GM12878 (cell line): ENCODE results near the gene RANBP9. TPM values are rescaled to one million over a fixed set of nuclear protein-coding genes. Genes with fewer than 3 reads are reported as not detected.
A peak's percentile ranks its signal among the peaks of the same experiment; 100 is the strongest.

ENCODE experiments used
- ATAC-seq: fragments of 200-7000 bp; cut with Tn5 transposase; 3 replicates; pipeline ENCODE4 v1.9.1; 2020; ENCODE audit warnings: mild to moderate bottlenecking, moderate library complexity
- BruUV-seq: library from RNA; stranded (reverse); fragments of 400-500 nt; replicated peaks from 2 replicates; lab custom pipeline; 2021; lab: Mats Ljungman, UMichigan
- CTCF ChIA-PET: fragments of 300-600 bp; sonication (Branson Sonifier 250); formaldehyde crosslinking; extraction: SDS; loops from one replicate; lab custom pipeline; 2021; ENCODE audit warnings: inconsistent platforms; lab: Yijun Ruan, JAX
- POLR2A ChIA-PET: fragments of 350-600 bp; formaldehyde crosslinking; extraction: SDS; loops from one replicate; lab custom pipeline; 2021; ENCODE audit warnings: inconsistent platforms; lab: Charles Lee
- RAD21 ChIA-PET: fragments of 300-600 bp; sonication (Branson Sonifier 250); formaldehyde crosslinking; loops from one replicate; lab custom pipeline; 2023; ENCODE audit warnings: antibody characterized with exemption; ENCODE audit not compliant: unreplicated experiment; lab: Charles Lee
- SMC1A ChIA-PET: fragments of 300-600 bp; sonication (Branson Sonifier 250); formaldehyde crosslinking; loops from one replicate; lab custom pipeline; 2023; ENCODE audit not compliant: unreplicated experiment, uncharacterized antibody; lab: Charles Lee
- DNase-seq: peaks from one replicate; pipeline ENCODE4 v3.0.0-alpha.2; 2011; ENCODE audit warnings: low read depth, low spot score
- FAIRE-seq: peaks from 3 replicates; lab custom pipeline; 2011; peaks lifted over from hg19 to GRCh38; lab: Jason Lieb, UNC
- H2AFZ ChIP-seq: 2 replicates; pipeline ENCODE4 v1.6.0; 2011; ENCODE audit warnings: low read depth, low read length, control low read depth; ENCODE audit not compliant: control insufficient read depth
- H3K27ac ChIP-seq: 2 replicates; pipeline ENCODE4 v1.5.1; 2011; ENCODE audit warnings: control low read depth; ENCODE audit not compliant: control insufficient read depth, insufficient read depth
- H3K27me3 ChIP-seq, 2 experiments: replicated peaks in 1 of 2; 2 replicates each; pipeline versions ENCODE4 v1.6.0 to v1.6.1; 2011; ENCODE audit warnings: low read length in 1 of 2; ENCODE audit not compliant: control insufficient read depth in 2 of 2, insufficient read depth in 2 of 2
- H3K36me3 ChIP-seq, 2 experiments: 2 replicates each; pipeline ENCODE4 v1.5.1; 2011; ENCODE audit warnings: low read length in 1 of 2; ENCODE audit not compliant: control insufficient read depth in 2 of 2, insufficient read depth in 2 of 2
- H3K4me1 ChIP-seq: 2 replicates; pipeline ENCODE4 v1.6.1; 2011; ENCODE audit warnings: mild to moderate bottlenecking, low read length, moderate library complexity, mixed read lengths; ENCODE audit not compliant: control insufficient read depth, insufficient read depth
- H3K4me2 ChIP-seq: 2 replicates; pipeline ENCODE4 v1.6.0; 2011; ENCODE audit warnings: control low read depth; ENCODE audit not compliant: control insufficient read depth, insufficient read depth
- H3K4me3 ChIP-seq: fragments of 200-600 bp; sonication (generic); 2 replicates; pipeline ENCODE4 v1.5.1; 2016
- H3K79me2 ChIP-seq: 2 replicates; pipeline ENCODE4 v1.6.0; 2011; ENCODE audit warnings: low read length; ENCODE audit not compliant: control insufficient read depth, insufficient read depth
- H3K9ac ChIP-seq: 2 replicates; pipeline ENCODE4 v1.8.0; 2011; ENCODE audit warnings: low read length, control low read depth, mixed read lengths; ENCODE audit not compliant: control insufficient read depth, insufficient read depth
- H3K9me3 ChIP-seq: replicated peaks from 3 replicates; pipeline ENCODE4 v1.5.1; 2011; ENCODE audit warnings: mild to moderate bottlenecking, low read length; ENCODE audit not compliant: control insufficient read depth, insufficient read depth
- H4K20me1 ChIP-seq: 2 replicates; pipeline ENCODE4 v1.6.0; 2011; ENCODE audit not compliant: control insufficient read depth, insufficient read depth
- ASH2L ChIP-seq: fragments of 300-600, 200-600 bp; sonication (generic); IDR thresholded peaks from 2 replicates; pipeline ENCODE4 v1.6.1; 2017; ENCODE audit warnings: low read depth, mild to moderate bottlenecking, borderline replicate concordance
- ATF7 ChIP-seq: fragments of 450-650 bp; IDR thresholded peaks from 2 replicates; pipeline ENCODE4 v1.6.1; 2016; ENCODE audit warnings: low read depth, mild to moderate bottlenecking
- CEBPB ChIP-seq, 2 experiments: fragments of 150-350 bp in 1 of 2; IDR thresholded peaks; 2 replicates each; pipeline ENCODE4 v1.6.1; 2012 to 2014; ENCODE audit warnings: low read depth in 2 of 2, low read length in 2 of 2, borderline replicate concordance in 1 of 2, inconsistent platforms in 1 of 2
- ETV6 ChIP-seq, 2 experiments: fragments of 450-650 bp in 1 of 2; IDR thresholded peaks in 1 of 2; conservative IDR thresholded peaks in 1 of 2; 2 replicates each; pipeline ENCODE4 v1.6.1; 2014; ENCODE audit warnings: antibody characterized with exemption in 1 of 2, borderline replicate concordance in 1 of 2, low read depth in 1 of 2, mild to moderate bottlenecking in 1 of 2, moderate library complexity in 1 of 2
- IKZF2 ChIP-seq, 2 experiments: fragments of 450-650 bp; IDR thresholded peaks; 2 replicates each; pipeline ENCODE4 v1.6.1; 2017; ENCODE audit warnings: mild to moderate bottlenecking in 2 of 2, moderate library complexity in 2 of 2
- JUNB ChIP-seq: IDR thresholded peaks from 2 replicates; pipeline ENCODE4 v1.6.1; 2016; ENCODE audit warnings: antibody characterized with exemption, mild to moderate bottlenecking
- MTA3 ChIP-seq: IDR thresholded peaks from 2 replicates; pipeline ENCODE4 v1.6.1; 2012; ENCODE audit warnings: low read length, inconsistent platforms, borderline replicate concordance
- NR2C1 ChIP-seq: fragments of 450-650 bp; IDR thresholded peaks from 2 replicates; pipeline ENCODE4 v1.6.1; 2017; ENCODE audit warnings: antibody characterized with exemption, mild to moderate bottlenecking, moderate library complexity
- PAX8 ChIP-seq: fragments of 450-650 bp; IDR thresholded peaks from 2 replicates; pipeline ENCODE4 v1.6.1; 2017; ENCODE audit warnings: mild to moderate bottlenecking, moderate library complexity
- POU2F2 ChIP-seq: IDR thresholded peaks from 3 replicates; pipeline ENCODE4 v1.6.1; 2011; ENCODE audit warnings: low read depth, mild to moderate bottlenecking, low read length, borderline replicate concordance
- RB1 ChIP-seq: fragments of 450-650 bp; formaldehyde crosslinking; IDR thresholded peaks from 2 replicates; pipeline ENCODE4 v1.6.1; 2017; ENCODE audit warnings: mild to moderate bottlenecking, borderline replicate concordance
- SP1 ChIP-seq: IDR thresholded peaks from one replicate; pipeline ENCODE4 v1.6.1; 2011; ENCODE audit warnings: low read depth, low read length
- SPI1 ChIP-seq: IDR thresholded peaks from 2 replicates; pipeline ENCODE4 v1.6.1; 2011; ENCODE audit warnings: low read depth, mild to moderate bottlenecking, low read length, moderate library complexity, borderline replicate concordance; ENCODE audit not compliant: insufficient read depth
- WGBS: methylation state at CpG from one replicate; pipeline ENCODE4 v1.1.6; 2016; ENCODE audit warnings: low lambda C conversion rate; ENCODE audit not compliant: insufficient replicate concordance, insufficient coverage; ENCODE audit errors: missing lambda C conversion rate; 5-methylcytosine and 5-hydroxymethylcytosine counted together
- in situ Hi-C: fragments of 300-500 bp; cut with MboI; formaldehyde crosslinking; loops from 9 replicates; pipeline ENCODE4 v1.14.3; 2018; ENCODE audit warnings: mixed read lengths
- intact Hi-C: fragments of 100-400 bp; cut with micrococcal nuclease; formaldehyde crosslinking; loops from one replicate; pipeline ENCODE4 v1.14.2; 2022; ENCODE audit not compliant: unreplicated experiment
- polyA plus RNA-seq, 11 experiments: library from polyadenylated mRNA; depleted of rRNA in 4 of 11; unstranded in 6 of 11; stranded (reverse) in 5 of 11; fragments of >200 nt; fragmentation: Nextera tagmentation in 4 of 11; fragmentation: Illumina TruSeq in 1 of 11; extraction: Ambion mirVana in 4 of 11; extraction: Trizol in 1 of 11; gene quantifications; 1 replicate in 1 of 11; 2 replicates in 10 of 11; pipeline versions ENCODE4 v1.2.1 to v1.2.3, GENCODE V29; 2011 to 2016; ENCODE audit warnings: inconsistent platforms in 2 of 11, missing spikeins in 2 of 11, low read depth in 1 of 11
- total RNA-seq, 4 experiments: library from RNA; depleted of rRNA in 3 of 4; stranded (reverse); fragments of >200 nt in 3 of 4; fragmentation: Illumina TruSeq in 1 of 4; extraction: Trizol in 1 of 4; gene quantifications; 2 replicates each; pipeline versions ENCODE4 v1.2.1 to v1.2.3, GENCODE V29; 2013 to 2021
- TF ChIP-seq, protein P1 (sequence below): fragments of 450-650 bp; IDR thresholded peaks from 2 replicates; pipeline ENCODE4 v1.6.1; 2018; ENCODE audit warnings: mild to moderate bottlenecking, low read depth, moderate library complexity; ENCODE audit not compliant: partially characterized antibody
- TF ChIP-seq, protein P2 (sequence below): fragments of 450-650 bp; IDR thresholded peaks from 2 replicates; pipeline ENCODE4 v1.6.1; 2017; ENCODE audit warnings: mild to moderate bottlenecking, low read depth, inconsistent platforms; ENCODE audit not compliant: poor library complexity, severe bottlenecking
- TF ChIP-seq, protein P3 (sequence below): fragments of 450-650 bp; IDR thresholded peaks from 2 replicates; pipeline ENCODE4 v1.6.1; 2016; ENCODE audit warnings: mild to moderate bottlenecking

Gene RANBP9
- total and polyA plus RNA-seq, 10 of the 15 experiments (the other 5 are each of a cell fraction or from before 2014, with no cell fraction given), result 3.7 to 43.1 (median 16.2) TPM

DNA sequence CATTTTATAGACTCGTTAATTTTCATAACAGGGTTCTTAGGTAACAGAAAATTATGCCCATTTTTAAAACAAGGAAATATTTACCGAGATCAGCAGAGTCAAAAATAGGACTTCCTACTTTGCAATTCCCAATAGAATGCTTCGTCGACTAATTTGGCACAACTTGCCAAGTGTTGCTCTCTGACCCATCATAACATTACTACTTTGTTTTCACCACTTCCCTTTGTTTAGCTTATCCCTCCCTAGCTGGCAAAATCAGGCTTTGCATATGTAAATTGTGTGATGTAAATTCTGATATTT is 914 bp upstream of the RANBP9 start:
- H3K36me3 ChIP-seq, result no peaks in the 10 kb centered on the region
- DNase-seq (no peak), ATAC-seq (no peak), FAIRE-seq (no peak)
- peak overlapping the region; percentile 96 for H2AFZ ChIP-seq
- ChIA-PET CTCF (interaction anchor here (0.5 to 1.0 kb wide), 2 partner anchors 20 to 88 kb away, joined by 3 to 4 read pairs; no protein-coding TSS in a partner anchor), RAD21 (interaction anchor here (1.1 to 1.3 kb wide), 3 partner anchors 17 to 98 kb away, joined by 3 to 5 read pairs (median 3); no protein-coding TSS in a partner anchor), SMC1A (interaction anchor here (0.7 to 1.0 kb wide), 2 partner anchors 97 to 511 kb away, joined by 3 read pairs; partner anchors contain the start of gene NOL7), POLR2A (interaction anchor here (1.3 kb wide), 1 partner anchor 98 kb away, joined by 4 read pairs; the partner anchor contains the start of gene NOL7)
- peaks cover 34% of the 10 kb centered on the region for H3K79me2 ChIP-seq
- H3K4me3 ChIP-seq, result peak overlapping the region; percentile 66
- WGBS, result 0% methylated on average over 4 of the region's 4 CpGs
- H3K9me3 ChIP-seq, result peaks cover 3% of the 10 kb centered on the region; the same call in 1 of the 3 replicates
- peak overlapping the region; percentile 89 for H3K9ac ChIP-seq
- H3K4me2 ChIP-seq, result peak overlapping the region; percentile 87
- intact Hi-C loops (loop anchor here (1.0 to 5.0 kb wide), 3 partner anchors 50 to 102 kb away; partner anchors contain the start of genes MCUR1 and NOL7), in situ Hi-C loops (no loop called here)
- peak overlapping the region; percentile 87 for H3K27ac ChIP-seq
- H4K20me1 ChIP-seq, result no peaks in the 10 kb centered on the region
- no peaks in the 10 kb centered on the region for H3K4me1 ChIP-seq
- BruUV-seq, result TSS peak; percentile 89
- no peaks in the 10 kb centered on the region for H3K27me3 ChIP-seq
- TF ChIP-seq, protein P1, sequence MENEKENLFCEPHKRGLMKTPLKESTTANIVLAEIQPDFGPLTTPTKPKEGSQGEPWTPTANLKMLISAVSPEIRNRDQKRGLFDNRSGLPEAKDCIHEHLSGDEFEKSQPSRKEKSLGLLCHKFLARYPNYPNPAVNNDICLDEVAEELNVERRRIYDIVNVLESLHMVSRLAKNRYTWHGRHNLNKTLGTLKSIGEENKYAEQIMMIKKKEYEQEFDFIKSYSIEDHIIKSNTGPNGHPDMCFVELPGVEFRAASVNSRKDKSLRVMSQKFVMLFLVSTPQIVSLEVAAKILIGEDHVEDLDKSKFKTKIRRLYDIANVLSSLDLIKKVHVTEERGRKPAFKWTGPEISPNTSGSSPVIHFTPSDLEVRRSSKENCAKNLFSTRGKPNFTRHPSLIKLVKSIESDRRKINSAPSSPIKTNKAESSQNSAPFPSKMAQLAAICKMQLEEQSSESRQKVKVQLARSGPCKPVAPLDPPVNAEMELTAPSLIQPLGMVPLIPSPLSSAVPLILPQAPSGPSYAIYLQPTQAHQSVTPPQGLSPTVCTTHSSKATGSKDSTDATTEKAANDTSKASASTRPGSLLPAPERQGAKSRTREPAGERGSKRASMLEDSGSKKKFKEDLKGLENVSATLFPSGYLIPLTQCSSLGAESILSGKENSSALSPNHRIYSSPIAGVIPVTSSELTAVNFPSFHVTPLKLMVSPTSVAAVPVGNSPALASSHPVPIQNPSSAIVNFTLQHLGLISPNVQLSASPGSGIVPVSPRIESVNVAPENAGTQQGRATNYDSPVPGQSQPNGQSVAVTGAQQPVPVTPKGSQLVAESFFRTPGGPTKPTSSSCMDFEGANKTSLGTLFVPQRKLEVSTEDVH, result no peak
- TF ChIP-seq POU2F2, result peak; percentile 88; the same call in 2 of the 3 replicates
- no peak for TF ChIP-seq ATF7
- 0 out of 2 replicates have a peak, but pooled peaks have one; percentile 33 for TF ChIP-seq MTA3
- TF ChIP-seq PAX8, result 0 out of 2 replicates have a peak, but pooled peaks have one; percentile 40
- no peak for TF ChIP-seq SP1
- TF ChIP-seq SPI1, result peak; percentile 71
- TF ChIP-seq, protein P2, sequence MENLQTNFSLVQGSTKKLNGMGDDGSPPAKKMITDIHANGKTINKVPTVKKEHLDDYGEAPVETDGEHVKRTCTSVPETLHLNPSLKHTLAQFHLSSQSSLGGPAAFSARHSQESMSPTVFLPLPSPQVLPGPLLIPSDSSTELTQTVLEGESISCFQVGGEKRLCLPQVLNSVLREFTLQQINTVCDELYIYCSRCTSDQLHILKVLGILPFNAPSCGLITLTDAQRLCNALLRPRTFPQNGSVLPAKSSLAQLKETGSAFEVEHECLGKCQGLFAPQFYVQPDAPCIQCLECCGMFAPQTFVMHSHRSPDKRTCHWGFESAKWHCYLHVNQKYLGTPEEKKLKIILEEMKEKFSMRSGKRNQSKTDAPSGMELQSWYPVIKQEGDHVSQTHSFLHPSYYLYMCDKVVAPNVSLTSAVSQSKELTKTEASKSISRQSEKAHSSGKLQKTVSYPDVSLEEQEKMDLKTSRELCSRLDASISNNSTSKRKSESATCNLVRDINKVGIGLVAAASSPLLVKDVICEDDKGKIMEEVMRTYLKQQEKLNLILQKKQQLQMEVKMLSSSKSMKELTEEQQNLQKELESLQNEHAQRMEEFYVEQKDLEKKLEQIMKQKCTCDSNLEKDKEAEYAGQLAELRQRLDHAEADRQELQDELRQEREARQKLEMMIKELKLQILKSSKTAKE, result peak; percentile 6
- TF ChIP-seq, protein P3, sequence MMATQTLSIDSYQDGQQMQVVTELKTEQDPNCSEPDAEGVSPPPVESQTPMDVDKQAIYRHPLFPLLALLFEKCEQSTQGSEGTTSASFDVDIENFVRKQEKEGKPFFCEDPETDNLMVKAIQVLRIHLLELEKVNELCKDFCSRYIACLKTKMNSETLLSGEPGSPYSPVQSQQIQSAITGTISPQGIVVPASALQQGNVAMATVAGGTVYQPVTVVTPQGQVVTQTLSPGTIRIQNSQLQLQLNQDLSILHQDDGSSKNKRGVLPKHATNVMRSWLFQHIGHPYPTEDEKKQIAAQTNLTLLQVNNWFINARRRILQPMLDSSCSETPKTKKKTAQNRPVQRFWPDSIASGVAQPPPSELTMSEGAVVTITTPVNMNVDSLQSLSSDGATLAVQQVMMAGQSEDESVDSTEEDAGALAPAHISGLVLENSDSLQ, result no peak
- no peak for TF ChIP-seq NR2C1
- TF ChIP-seq ASH2L, result no peak
- no peak for TF ChIP-seq CEBPB (IDR thresholded peaks at IDR 0.05; ENCODE audit: borderline replicate concordance in 1 of 2, low read depth in 2 of 2, low read length in 2 of 2)
- 0 out of 4 replicates have a peak, but pooled peaks of 1 of the 2 experiments have one; percentile 15 for TF ChIP-seq IKZF2 (IDR thresholded peaks at IDR 0.05)
- TF ChIP-seq RB1, result no peak
- peak; percentile 36 for TF ChIP-seq JUNB
- TF ChIP-seq ETV6 (conservative IDR thresholded peaks at IDR 0.05 in 1 of 2, IDR thresholded peaks at IDR 0.05 in 1 of 2; ENCODE audit: borderline replicate concordance in 1 of 2, low read depth in 1 of 2), result 0 out of 4 replicates have a peak, but pooled peaks of 1 of the 2 experiments have one; percentile 8
